Measurements from ENCODE around the gene POLR3A.

GRCh38 chr10:77939561-77940001 is 89.7 kb downstream of the POLR3A start:
- TF ChIP-seq CTCF (conservative IDR thresholded peaks at IDR 0.05 in 1 of 2, IDR thresholded peaks at IDR 0.05 in 1 of 2; ENCODE audit: extremely low read depth in 1 of 2, insufficient read depth in 1 of 2, low read depth in 1 of 2, low read length in 2 of 2), result no peak
- no peak for TF ChIP-seq EZH2 (IDR thresholded peaks at IDR 0.05; ENCODE audit: borderline replicate concordance, low read length)
